Uterus (tissue), 4 donors: Measurements from ENCODE around the gene TUBGCP4. TPM values are rescaled to one million over a fixed set of nuclear protein-coding genes. Genes with fewer than 3 reads are reported as not detected.

ENCODE experiments used
- DNase-seq, 2 donors: peaks; one replicate each; pipeline ENCODE4 v3.0.0-alpha.2; 2019 to 2020
- H3K27ac ChIP-seq, 2 donors: fragments of 200-600 bp; sonication (generic); 1 replicate in 1 of 2; 2 replicates in 1 of 2; pipeline ENCODE4 v1.5.1; 2016 to 2018
- H3K27me3 ChIP-seq, 2 donors: fragments of 200-600 bp; sonication (generic); one replicate each; pipeline ENCODE4 v1.5.1; 2018 to 2019; ENCODE audit warnings: control low read depth in 1 of 2
- H3K36me3 ChIP-seq, 2 donors: fragments of 200-600 bp; sonication (generic); one replicate each; pipeline ENCODE4 v1.5.1; 2019; ENCODE audit warnings: control low read depth in 1 of 2
- H3K4me1 ChIP-seq, 2 donors: fragments of 200-600 bp; sonication (generic); one replicate each; pipeline ENCODE4 v1.5.1; 2018 to 2019; ENCODE audit warnings: control low read depth in 1 of 2
- H3K4me3 ChIP-seq, 2 donors: fragments of 200-600 bp; sonication (generic); 1 replicate in 1 of 2; 2 replicates in 1 of 2; pipeline ENCODE4 v1.5.1; 2018 to 2019; ENCODE audit warnings: mild to moderate bottlenecking in 1 of 2
- H3K9me3 ChIP-seq, 2 donors: fragments of 200-600 bp; sonication (generic); one replicate each; pipeline ENCODE4 v1.5.1; 2019; ENCODE audit warnings: control low read depth in 1 of 2
- CTCF ChIP-seq, 4 experiments: fragments of 200-600 bp in 2 of 4; fragments of 450-650 bp in 2 of 4; sonication (generic) in 2 of 4; IDR thresholded peaks; one replicate each; pipeline ENCODE4 v1.5.1; 2016 to 2019; ENCODE audit warnings: antibody characterized with exemption in 4 of 4, mild to moderate bottlenecking in 2 of 4, moderate library complexity in 1 of 4
- POLR2A ChIP-seq, 2 donors: fragments of 450-650 bp; IDR thresholded peaks; one replicate each; pipeline ENCODE4 v1.6.1; 2016; ENCODE audit warnings: antibody characterized with exemption in 2 of 2, mild to moderate bottlenecking in 1 of 2, moderate library complexity in 1 of 2
- intact Hi-C: fragments of 100-400 bp; cut with DNase I; formaldehyde crosslinking; loops from one replicate; pipeline ENCODE4 v1.15.1; 2023; ENCODE audit warnings: low total_unique reads
- total RNA-seq, 4 donors: library from RNA; depleted of rRNA in 3 of 4; stranded (reverse); fragments of >200 nt in 3 of 4; gene quantifications; one replicate each; pipeline versions ENCODE4 v1.1.0 to v1.2.4, GENCODE V29; 2014 to 2023
- donor health status: DM: yes; HTN: yes; CAD: no.

The TUBGCP4 gene
- total RNA-seq, 4 donors from 2014 or later: 6.9 to 21.2 (median 14.5) TPM

GRCh38 chr15:43433165-43433564, 62.3 kb downstream of the TUBGCP4 start:
- no peaks in the 10 kb centered on the region for H3K4me1 ChIP-seq
- H3K27ac ChIP-seq: no peak overlapping the region
- no peaks in the 10 kb centered on the region for H3K36me3 ChIP-seq
- no peak overlapping the region for H3K4me3 ChIP-seq
- no peaks in the 10 kb centered on the region for H3K27me3 ChIP-seq
- TF ChIP-seq CTCF (IDR thresholded peaks at IDR 0.05) (no peak), POLR2A (IDR thresholded peaks at IDR 0.05) (no peak)
- intact Hi-C loops: no loop called here
- DNase-seq: no peak
- no peaks in the 10 kb centered on the region for H3K9me3 ChIP-seq

- no peak for DNase-seq
- Histone ChIP-seq H3K9me3 (no peaks in the 10 kb centered on the region), H3K4me1 (no peaks in the 10 kb centered on the region), H3K36me3 (no peaks in the 10 kb centered on the region), H3K4me3 (no peak overlapping the region), H3K27me3 (no peaks in the 10 kb centered on the region), H3K27ac (no peak overlapping the region)
- intact Hi-C loops: no loop called here
- no peak for TF ChIP-seq CTCF (IDR thresholded peaks at IDR 0.05)
- no peak for TF ChIP-seq POLR2A (IDR thresholded peaks at IDR 0.05)
These were observed 62.9 kb downstream of the TUBGCP4 start for GRCh38 chr15:43433661-43434303.

- no peak for DNase-seq
- no peak overlapping the region for H3K27ac ChIP-seq
- H3K9me3 ChIP-seq: no peaks in the 10 kb centered on the region
- TF ChIP-seq POLR2A (IDR thresholded peaks at IDR 0.05): no peak
- no peaks in the 10 kb centered on the region for H3K4me1 ChIP-seq
- H3K27me3 ChIP-seq: no peaks in the 10 kb centered on the region
- H3K36me3 ChIP-seq: no peaks in the 10 kb centered on the region
- intact Hi-C loops: no loop called here
- no peak overlapping the region for H3K4me3 ChIP-seq
These were observed 63.5 kb downstream of the TUBGCP4 start for GRCh38 chr15:43434446-43434845.

- H3K36me3 ChIP-seq: no peaks in the 10 kb centered on the region
- H3K9me3 ChIP-seq: no peaks in the 10 kb centered on the region
- intact Hi-C loops: no loop called here
- H3K27me3 ChIP-seq: no peaks in the 10 kb centered on the region
- DNase-seq: no peak
- no peak overlapping the region for H3K27ac ChIP-seq
- H3K4me3 ChIP-seq: no peak overlapping the region
- TF ChIP-seq CTCF (IDR thresholded peaks at IDR 0.05): no peak
- no peak for TF ChIP-seq POLR2A (IDR thresholded peaks at IDR 0.05)
- H3K4me1 ChIP-seq: no peaks in the 10 kb centered on the region
These were observed 65.5 kb downstream of the TUBGCP4 start for GRCh38 chr15:43436395-43436794.

- Histone ChIP-seq H3K9me3 (no peaks in the 10 kb centered on the region), H3K4me1 (no peaks in the 10 kb centered on the region), H3K27ac (no peak overlapping the region), H3K27me3 (no peaks in the 10 kb centered on the region), H3K4me3 (no peak overlapping the region), H3K36me3 (no peaks in the 10 kb centered on the region)
- no peak for TF ChIP-seq POLR2A (IDR thresholded peaks at IDR 0.05)
- TF ChIP-seq CTCF (IDR thresholded peaks at IDR 0.05): no peak
- intact Hi-C loops: no loop called here
- DNase-seq: no peak
These were observed 68.4 kb downstream of the TUBGCP4 start for GRCh38 chr15:43439268-43439667.
